NCI-H748 treated with DMSO at 0.1 percent for 48 hours (cell line): ENCODE results near the gene NR2F1-AS1.

Experiments
- DNase-seq: peaks from one replicate; lab custom pipeline; 2025; lab: John Stamatoyannopoulos, UW

Gene NR2F1-AS1

DNA sequence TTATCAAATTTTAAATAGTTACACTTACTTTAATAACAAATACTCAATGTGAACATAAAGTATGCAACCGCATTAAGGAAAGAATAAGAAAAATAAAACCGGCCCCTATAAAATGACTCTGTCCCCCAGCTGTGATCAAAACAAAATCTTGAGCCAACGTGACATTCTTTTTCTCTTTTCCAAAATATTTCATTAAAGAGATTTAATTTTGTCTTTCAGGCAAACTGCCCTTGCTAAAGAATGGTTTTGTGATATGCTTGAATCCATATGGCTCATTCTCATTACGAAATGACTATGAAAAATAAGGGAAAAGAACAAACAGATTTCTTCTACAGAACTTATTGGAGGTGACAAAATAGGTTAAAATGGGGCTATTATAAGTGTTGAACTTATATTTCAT is 197.0 kb downstream of the NR2F1-AS1 start:
- no peak for DNase-seq

DNA sequence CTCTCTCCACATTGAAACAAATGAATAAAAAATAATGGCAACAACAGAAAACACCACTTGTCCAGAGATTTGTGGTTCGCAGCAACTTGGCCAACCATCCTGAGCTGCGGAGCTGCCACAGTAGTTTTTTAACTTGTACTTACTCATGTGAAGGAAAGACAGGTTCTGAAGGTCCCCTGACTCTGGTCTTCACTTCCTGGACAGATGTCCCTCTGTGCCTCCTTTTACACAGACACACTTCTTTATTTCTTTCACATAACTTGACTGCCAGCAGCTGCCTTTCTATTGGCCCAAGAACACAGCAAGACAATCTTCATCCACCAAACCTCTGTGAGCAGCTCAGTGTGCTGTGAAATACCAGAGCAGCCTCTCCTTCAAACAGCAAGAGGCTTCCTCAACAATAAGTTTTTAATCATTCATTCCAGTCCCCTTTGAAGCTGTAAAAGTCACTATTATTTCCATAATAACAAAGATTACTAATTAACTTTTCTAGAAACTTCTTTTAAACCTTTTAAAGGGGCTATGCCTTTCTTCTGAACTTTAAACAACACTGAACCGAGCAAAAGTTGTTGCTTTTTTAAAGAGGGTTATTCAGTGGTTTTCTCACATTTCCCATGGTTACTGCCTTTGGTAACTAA is 198.7 kb downstream of the NR2F1-AS1 start:
- DNase-seq: no peak

DNA sequence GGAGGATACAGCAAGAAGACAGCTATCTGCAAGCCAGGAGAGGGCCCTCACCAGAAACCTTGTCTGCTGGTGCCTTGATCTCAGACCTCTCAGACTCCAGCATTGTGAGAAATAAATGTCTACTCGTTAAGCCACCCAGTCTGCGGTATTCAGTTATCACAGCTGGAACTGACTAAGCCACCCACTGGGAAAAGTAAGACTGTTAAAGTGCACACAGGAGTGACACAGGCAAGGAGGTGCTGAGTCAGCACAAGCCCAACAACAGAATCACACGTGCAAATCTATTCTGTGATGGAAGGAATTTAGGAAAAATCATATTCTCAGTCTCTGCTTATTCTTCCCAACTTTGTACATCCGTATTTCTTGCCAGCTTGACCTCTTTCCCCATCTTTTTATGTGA is 200.0 kb downstream of the NR2F1-AS1 start:
- DNase-seq: no peak

DNA sequence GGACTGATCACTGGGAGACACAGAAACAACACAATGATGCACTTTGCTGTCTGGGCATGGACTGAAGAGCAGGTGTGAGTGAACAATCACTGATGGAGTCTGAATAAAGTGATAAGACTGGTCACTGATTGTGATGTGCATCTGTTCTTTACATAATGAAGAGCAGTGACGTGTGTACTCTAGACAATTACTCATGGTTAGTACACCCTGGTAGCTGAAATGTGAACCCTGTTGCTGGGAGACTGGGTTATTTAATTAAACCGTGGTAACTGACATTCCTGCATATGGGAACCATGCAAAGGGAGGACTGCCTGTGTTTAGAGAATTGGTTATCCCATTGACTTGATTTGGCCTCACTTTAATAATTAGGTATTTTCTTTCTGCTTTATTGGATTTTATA is 202.9 kb downstream of the NR2F1-AS1 start:
- DNase-seq: peak; percentile 89

DNA sequence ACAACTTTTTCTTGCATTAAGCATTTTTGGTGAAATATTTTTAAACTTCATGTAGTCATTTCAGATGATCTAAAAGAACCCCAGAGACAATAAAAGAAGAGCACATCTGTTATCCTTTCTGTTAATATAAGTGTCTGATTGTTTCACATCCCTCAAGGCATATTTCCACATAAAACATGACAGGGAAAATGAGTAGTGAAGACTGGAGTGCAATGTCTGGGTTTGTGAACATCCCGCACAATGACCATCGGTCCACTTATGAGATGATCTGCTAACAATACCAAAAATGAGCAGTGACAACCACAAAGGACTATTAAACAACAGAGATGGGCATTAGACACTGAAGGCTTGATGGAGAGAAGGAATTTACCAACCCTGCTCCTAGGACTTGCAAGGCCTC is 209.1 kb downstream of the NR2F1-AS1 start:
- no peak for DNase-seq

DNA sequence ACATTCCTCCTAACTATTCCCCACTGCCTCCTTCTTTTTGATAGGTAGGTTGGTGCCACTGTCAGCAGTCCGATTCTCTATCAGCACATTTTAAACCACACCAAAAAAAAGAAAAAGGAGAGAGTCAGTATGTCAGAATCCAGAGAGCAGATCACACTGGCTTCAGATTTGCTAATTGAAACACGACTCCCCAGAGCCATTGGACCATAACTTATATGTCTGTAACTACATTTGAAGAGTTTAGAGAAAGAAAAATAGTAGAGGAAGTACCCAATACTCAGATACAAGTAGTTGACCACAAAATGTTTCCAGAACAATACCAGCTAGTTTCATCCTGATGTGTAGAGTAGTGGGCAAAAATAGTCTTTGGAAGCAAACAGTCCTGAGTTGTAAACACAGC is 216.6 kb downstream of the NR2F1-AS1 start:
- no peak for DNase-seq

DNA sequence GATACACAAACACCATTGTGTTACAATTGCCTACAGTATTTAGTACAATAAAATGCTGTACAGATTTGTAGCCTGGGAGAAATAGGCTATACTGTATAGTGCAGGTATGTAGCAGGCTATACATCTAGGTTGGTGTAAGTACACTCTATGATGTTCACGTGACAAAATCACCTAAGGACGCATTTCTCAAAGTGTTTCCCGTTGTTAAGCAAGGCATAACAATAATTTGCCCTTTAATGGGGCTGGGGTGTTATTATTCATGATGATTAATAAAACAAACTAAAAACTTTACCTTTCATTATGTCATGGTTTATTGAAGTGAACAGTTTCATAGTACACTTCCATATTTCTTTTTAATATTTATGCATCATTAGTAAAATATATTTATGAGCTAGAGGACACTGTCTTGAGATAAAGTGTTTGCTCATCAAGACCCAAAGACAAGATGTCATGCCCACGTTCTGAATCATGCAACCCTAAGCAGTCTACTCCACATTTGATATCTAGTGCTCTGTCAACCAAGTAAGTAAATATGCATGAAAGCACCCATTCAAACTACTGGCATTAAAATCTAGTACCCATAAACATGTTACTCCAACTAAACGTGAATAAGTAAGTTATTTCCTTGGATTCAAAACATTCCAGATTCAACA is 220.5 kb downstream of the NR2F1-AS1 start:
- DNase-seq: no peak

DNA sequence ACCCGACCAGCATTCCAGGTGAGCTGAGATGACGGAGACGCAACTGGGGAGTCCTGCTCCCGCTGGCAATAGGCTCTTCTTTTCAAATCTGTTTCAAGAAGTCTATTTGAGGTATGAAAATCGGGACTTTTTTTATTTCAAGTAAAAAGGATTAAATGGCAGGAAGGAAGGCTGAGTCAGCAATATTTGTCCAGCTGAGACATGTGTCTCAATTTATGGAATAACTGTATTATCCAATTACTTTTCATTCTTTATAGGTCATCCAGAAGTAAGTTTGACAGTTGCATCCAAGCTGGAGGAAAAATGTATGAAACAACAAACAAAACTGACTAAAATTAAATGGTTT is 221.1 kb downstream of the NR2F1-AS1 start:
- no peak for DNase-seq
